ENCODE results near the gene UBA1. TPM values are rescaled to one million over a fixed set of nuclear protein-coding genes. Genes with fewer than 3 reads are reported as not detected.

Gene UBA1
- total RNA-seq, result 177 and 188 TPM in 2 replicates

DNA sequence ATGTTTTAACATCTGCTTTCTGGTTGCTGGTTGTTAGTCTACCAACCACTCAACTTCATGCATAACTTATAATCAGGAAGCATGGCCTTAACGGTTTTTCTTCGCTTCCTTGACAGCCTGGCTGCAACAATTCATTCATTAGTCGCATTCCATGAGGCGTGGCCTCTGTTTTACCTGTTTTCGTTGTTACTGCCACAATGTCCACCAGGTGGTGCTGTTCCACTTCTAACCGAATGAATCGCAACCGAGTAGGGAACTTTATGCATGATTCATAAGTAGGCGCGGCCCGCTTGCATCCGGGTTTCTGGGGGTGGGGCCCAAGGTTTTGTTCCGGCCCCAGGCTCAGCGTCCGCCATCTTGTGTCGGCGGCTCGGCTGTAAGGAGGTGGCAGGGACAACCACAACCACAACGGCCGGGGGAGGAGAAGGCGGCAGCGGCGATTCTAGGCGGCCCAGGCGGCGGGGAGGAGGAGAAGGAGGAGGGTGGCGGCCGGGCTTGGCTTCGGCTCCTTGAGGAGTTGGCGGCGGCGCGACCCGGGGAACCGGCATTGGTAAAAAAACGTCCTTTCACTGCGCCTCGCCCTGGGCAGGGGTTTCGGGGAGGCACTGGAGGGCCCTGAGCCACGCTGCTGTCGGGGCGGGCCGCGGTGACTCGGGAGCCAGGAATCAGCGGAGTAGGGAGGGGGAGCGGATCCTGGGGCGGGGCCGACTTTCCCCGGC is at the start of gene UBA1:
Gene UBA1 (plus strand): TSS at position 355 of the 719 bp plus-strand sequence. CDS start 4,974 bp downstream, outside the sequence.

DNA sequence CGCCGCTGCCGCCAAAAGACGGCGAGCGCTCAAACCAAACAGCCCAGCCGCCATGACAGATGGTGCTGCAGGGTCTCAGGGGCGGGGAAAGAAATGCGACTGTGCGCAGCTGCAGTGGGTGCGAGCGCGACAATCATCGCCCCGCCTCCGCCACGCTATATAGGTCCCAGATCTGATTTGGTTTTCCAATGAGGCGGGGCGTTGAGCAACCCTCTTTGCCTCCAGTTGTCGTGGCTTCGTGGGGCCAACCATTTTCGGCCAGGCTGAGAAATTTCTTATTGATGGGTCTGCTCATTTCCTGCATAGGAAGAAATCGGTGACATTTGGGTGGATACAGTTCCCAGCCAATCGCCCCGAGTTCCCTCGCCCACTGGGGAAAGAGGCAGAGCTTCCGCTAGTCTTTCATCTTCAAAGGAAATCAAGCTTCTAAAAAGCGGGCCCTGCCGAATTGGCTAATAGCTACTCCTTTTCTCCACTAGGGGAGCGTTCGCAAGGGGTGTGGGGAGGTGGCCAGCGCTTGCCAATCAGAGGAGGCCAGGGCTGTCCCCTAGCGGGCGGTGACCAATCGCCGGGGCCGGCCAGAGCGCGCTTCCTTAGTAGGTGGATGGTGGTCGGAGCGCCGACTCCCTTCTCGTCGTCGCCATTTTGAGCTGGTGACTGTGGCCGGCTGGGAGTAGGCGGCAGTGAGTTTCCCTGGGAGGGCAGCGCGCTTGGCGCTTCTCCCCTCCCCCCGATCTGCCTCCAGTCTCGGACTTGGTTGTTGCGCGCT is 48.8 kb upstream of the UBA1 start, which contains the start of the genes NDUFB11 and RBM10:
Gene NDUFB11 (minus strand): TSS at position 77 of the 769 bp plus-strand sequence. CDS start 23 bp downstream, at position 54.
Gene RBM10 (plus strand): TSS at position 596 of the 769 bp plus-strand sequence. CDS start 2,261 bp downstream, outside the sequence.

DNA sequence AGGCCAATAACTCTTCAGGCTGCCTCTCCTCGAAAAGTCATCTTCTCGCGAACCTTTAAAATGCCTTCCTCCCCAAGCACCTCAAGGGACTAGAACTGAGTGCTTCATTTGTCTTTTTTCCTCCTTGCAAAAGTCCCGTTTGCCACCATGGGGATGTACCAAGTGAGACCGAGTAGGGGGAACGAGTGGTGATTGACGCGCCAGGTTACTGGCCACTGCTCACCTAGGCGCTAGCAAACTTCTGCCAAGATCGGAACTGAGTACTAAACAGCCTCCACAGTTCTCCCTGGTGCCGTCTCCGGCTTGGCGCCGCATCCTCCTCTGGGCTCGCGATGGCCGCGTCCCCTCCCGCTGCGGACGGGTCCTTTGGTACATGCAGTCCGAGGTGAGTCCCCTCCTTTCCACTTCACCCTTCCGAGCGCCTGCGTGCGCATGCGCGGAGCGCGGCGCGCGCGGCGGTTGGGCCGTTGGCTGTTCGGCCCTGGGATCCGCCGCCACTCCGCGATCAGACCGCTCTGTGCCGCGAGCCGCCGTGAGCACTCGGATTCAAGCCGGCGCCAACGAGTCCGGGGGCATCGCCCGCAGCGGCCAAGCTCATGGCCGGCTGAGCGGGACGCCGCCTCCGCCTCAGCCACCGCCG is 24.8 kb downstream of the UBA1 start, which contains the start of gene CDK16:
Gene CDK16 (plus strand): TSS at position 402 of the 640 bp plus-strand sequence. CDS start 4,877 bp downstream, outside the sequence.

DNA sequence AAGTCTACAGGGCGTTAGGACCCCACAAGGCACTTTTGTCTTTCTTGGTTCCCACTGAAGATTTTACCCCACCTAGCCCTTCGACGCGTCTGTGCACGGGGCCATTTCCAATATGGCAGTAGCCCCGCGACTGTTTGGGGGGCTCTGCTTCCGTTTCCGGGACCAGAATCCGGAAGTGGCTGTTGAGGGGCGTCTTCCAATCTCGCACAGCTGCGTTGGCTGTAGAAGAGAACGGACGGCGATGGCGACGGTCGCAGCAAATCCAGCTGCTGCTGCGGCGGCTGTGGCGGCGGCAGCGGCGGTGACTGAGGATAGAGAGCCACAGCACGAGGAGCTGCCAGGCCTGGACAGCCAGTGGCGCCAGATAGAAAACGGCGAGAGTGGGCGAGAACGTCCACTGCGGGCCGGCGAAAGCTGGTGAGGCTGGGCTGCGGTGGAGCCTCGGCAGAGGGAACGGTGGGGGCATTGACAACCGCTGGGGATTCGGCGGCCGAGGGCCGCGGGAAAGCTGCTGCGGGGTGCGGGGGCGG is 39.2 kb downstream of the UBA1 start, which contains the start of gene USP11:
Gene USP11 (plus strand): TSS at position 207 of the 530 bp plus-strand sequence. CDS start 35 bp downstream, at position 242.

Other genes starting within 250 kb of the UBA1 start
- gene RGN, start 115.4 kb upstream of the UBA1 start, total RNA-seq, result 4.5 and 5.2 TPM in 2 replicates
- 63.6 and 65.7 TPM in 2 replicates for gene NDUFB11, start 49.1 kb upstream of the UBA1 start, total RNA-seq
- 54.0 and 56.7 TPM in 2 replicates for gene RBM10, start 48.6 kb upstream of the UBA1 start, total RNA-seq
- 102 and 113 TPM in 2 replicates for gene CDK16, start 24.9 kb downstream of the UBA1 start, total RNA-seq
- 49.3 and 51.9 TPM in 2 replicates for gene USP11, start 39.2 kb downstream of the UBA1 start, total RNA-seq
- under 0.01 and 0.17 TPM in 2 replicates for gene ZNF157, start 176.7 kb downstream of the UBA1 start, total RNA-seq

All from smooth muscle cell of trachea (primary cell).